SK-N-SH (cell line): ENCODE data around the gene SCNN1G. TPM values are rescaled to one million over a fixed set of nuclear protein-coding genes. Genes with fewer than 3 reads are reported as not detected.

Experiments used
- CTCF ChIA-PET: fragments of 300-600, 350-600 bp; formaldehyde crosslinking; extraction: SDS; loops from one replicate; lab custom pipeline; 2021; lab: Yijun Ruan, JAX
- POLR2A ChIA-PET: fragments of 350-600 bp; sonication (Branson Sonifier 250); formaldehyde crosslinking; extraction: SDS; loops from one replicate; lab custom pipeline; 2020; ENCODE audit warnings: antibody characterized with exemption, inconsistent platforms; lab: Yijun Ruan, JAX
- DNase-seq: peaks from one replicate; pipeline ENCODE4 v3.0.0; 2012
- H2AFZ ChIP-seq: fragments of 200-600 bp; sonication (generic); 2 replicates; pipeline ENCODE4 v1.8.1; 2016; ENCODE audit warnings: antibody characterized with exemption, mild to moderate bottlenecking, low read depth
- H3F3A ChIP-seq: fragments of 200-600 bp; sonication (generic); replicated peaks from 2 replicates; pipeline ENCODE3; 2016; ENCODE audit warnings: antibody characterized with exemption, mild to moderate bottlenecking; ENCODE audit not compliant: insufficient read depth
- H3K27ac ChIP-seq, 2 experiments: fragments of 200-500 bp in 1 of 2; fragments of 200-600 bp in 1 of 2; sonication (Bioruptor generic) in 1 of 2; sonication (generic), shearing (Covaris generic) in 1 of 2; 2 replicates each; pipeline versions ENCODE4 v1.5.1 to v1.6.1; 2014 to 2016; ENCODE audit warnings: low read depth in 2 of 2, inconsistent platforms in 1 of 2, low read length in 1 of 2, mild to moderate bottlenecking in 1 of 2, mixed read lengths in 1 of 2
- H3K27me3 ChIP-seq: fragments of 200-600 bp; sonication (generic), shearing (Covaris generic); 2 replicates; pipeline ENCODE4 v1.6.1; 2016; ENCODE audit warnings: mixed run types; ENCODE audit not compliant: insufficient read depth
- H3K36me3 ChIP-seq, 2 experiments: fragments of 200-500 bp in 1 of 2; fragments of 200-600 bp in 1 of 2; sonication (Bioruptor generic) in 1 of 2; sonication (generic) in 1 of 2; replicated peaks in 1 of 2; 2 replicates each; pipeline versions ENCODE3 to v1.5.1; 2014 to 2016; ENCODE audit warnings: low read length in 1 of 2, mild to moderate bottlenecking in 1 of 2; ENCODE audit not compliant: insufficient read depth in 2 of 2, control insufficient read depth in 1 of 2
- H3K4me1 ChIP-seq, 2 experiments: fragments of 200-500 bp in 1 of 2; fragments of 200-600 bp in 1 of 2; sonication (Bioruptor generic) in 1 of 2; sonication (generic), shearing (Covaris generic) in 1 of 2; 2 replicates each; pipeline versions ENCODE4 v1.5.1 to v1.6.1; 2014 to 2016; ENCODE audit warnings: low read depth in 1 of 2, low read length in 1 of 2, mixed run types in 1 of 2; ENCODE audit not compliant: insufficient read depth in 2 of 2, control insufficient read depth in 1 of 2
- H3K4me2 ChIP-seq: fragments of 200-600 bp; sonication (generic), shearing (Covaris generic); 2 replicates; pipeline ENCODE4 v1.6.1; 2017; ENCODE audit warnings: mixed run types
- H3K4me3 ChIP-seq, 2 experiments: fragments of 200-500 bp in 1 of 2; fragments of 200-600 bp in 1 of 2; sonication (Bioruptor generic) in 1 of 2; sonication (generic), shearing (Covaris generic) in 1 of 2; 2 replicates each; pipeline versions ENCODE4 v1.5.1 to v1.8.1; 2014 to 2016; ENCODE audit warnings: low read depth in 2 of 2, inconsistent platforms in 1 of 2, low read length in 1 of 2, mild to moderate bottlenecking in 1 of 2, mixed read lengths in 1 of 2, moderate library complexity in 1 of 2
- H3K79me2 ChIP-seq: fragments of 200-600 bp; sonication (generic); 2 replicates; pipeline ENCODE4 v1.8.1; 2017; ENCODE audit warnings: mild to moderate bottlenecking; ENCODE audit not compliant: insufficient read depth
- H3K9ac ChIP-seq: fragments of 200-600 bp; sonication (generic); 2 replicates; pipeline ENCODE4 v1.6.1; 2017; ENCODE audit warnings: mixed run types
- H3K9me2 ChIP-seq: fragments of 200-600 bp; sonication (generic); 2 replicates; pipeline ENCODE4 v1.6.1; 2017; ENCODE audit warnings: mixed run types
- H3K9me3 ChIP-seq: fragments of 200-600 bp; sonication (generic); 2 replicates; pipeline ENCODE4 v1.6.1; 2017; ENCODE audit warnings: mixed run types, mild to moderate bottlenecking, moderate library complexity
- H4K20me1 ChIP-seq: fragments of 200-600 bp; sonication (generic); 2 replicates; pipeline ENCODE4 v1.6.1; 2017; ENCODE audit warnings: mild to moderate bottlenecking, mixed run types; ENCODE audit not compliant: insufficient read depth
- CHD2 ChIP-seq: fragments of 150-350 bp; IDR thresholded peaks from 2 replicates; pipeline ENCODE4 v1.6.1; 2018; ENCODE audit warnings: low read length; ENCODE audit not compliant: partially characterized antibody
- FOSL2 ChIP-seq: IDR thresholded peaks from 2 replicates; pipeline ENCODE4 v1.4.0; 2012; ENCODE audit warnings: low read depth, mild to moderate bottlenecking, moderate library complexity, borderline replicate concordance
- FOXJ3 ChIP-seq: sonication (generic); formaldehyde crosslinking; IDR thresholded peaks from 2 replicates; pipeline ENCODE4 v1.5.1; 2020; ENCODE audit warnings: mild to moderate bottlenecking, missing genetic modification reagents
- FOXM1 ChIP-seq: IDR thresholded peaks from 2 replicates; pipeline ENCODE4 v1.4.0; 2012; ENCODE audit warnings: low read depth, mild to moderate bottlenecking
- GABPA ChIP-seq: IDR thresholded peaks from 2 replicates; pipeline ENCODE4 v1.4.0; 2012; ENCODE audit warnings: low read depth, mild to moderate bottlenecking
- GATA2 ChIP-seq: sonication (generic); formaldehyde crosslinking; IDR thresholded peaks from 2 replicates; pipeline ENCODE4 v1.5.0; 2020; ENCODE audit warnings: mild to moderate bottlenecking, missing genetic modification reagents
- POLR2AphosphoS5 ChIP-seq: IDR thresholded peaks from 2 replicates; pipeline ENCODE4 v1.6.1; 2012; ENCODE audit warnings: low read depth, low read length
- RCOR1 ChIP-seq: fragments of 150-350 bp; IDR thresholded peaks from 2 replicates; pipeline ENCODE4 v1.6.1; 2017; ENCODE audit warnings: antibody characterized with exemption, low read length
- RXRA ChIP-seq: IDR thresholded peaks from 2 replicates; pipeline ENCODE4 v1.4.0; 2012; ENCODE audit warnings: low read depth, mild to moderate bottlenecking, borderline replicate concordance
- TAF1 ChIP-seq: IDR thresholded peaks from 2 replicates; pipeline ENCODE4 v1.6.1; 2012; ENCODE audit warnings: low read depth, mild to moderate bottlenecking, low read length, moderate library complexity, borderline replicate concordance
- YY1 ChIP-seq: IDR thresholded peaks from 2 replicates; pipeline ENCODE4 v1.4.0; 2012; ENCODE audit warnings: low read depth, mild to moderate bottlenecking
- WGBS: methylation state at CpG from one replicate; pipeline ENCODE4 v1.1.6; 2017; ENCODE audit warnings: low lambda C conversion rate; 5-methylcytosine and 5-hydroxymethylcytosine counted together
- polyA plus RNA-seq, 3 experiments: library from polyadenylated mRNA; depleted of rRNA; stranded (reverse); fragments of >200 nt; gene quantifications; 2 replicates each; pipeline ENCODE4 v1.2.3, GENCODE V29; 2012
- TF ChIP-seq, protein P1 (sequence below): fragments of 150-350 bp; IDR thresholded peaks from 2 replicates; pipeline ENCODE4 v1.6.1; 2016; ENCODE audit warnings: mild to moderate bottlenecking, low read depth, low read length
- TF ChIP-seq, protein P2 (sequence below): IDR thresholded peaks from 2 replicates; pipeline ENCODE4 v1.4.0; 2012; ENCODE audit warnings: low read depth
- TF ChIP-seq, protein P3 (sequence below): IDR thresholded peaks from 2 replicates; pipeline ENCODE4 v1.4.0; 2012; ENCODE audit warnings: low read depth, borderline replicate concordance
- TF ChIP-seq, protein P4 (sequence below): fragments of 200-600 bp; sonication (generic); IDR thresholded peaks from 2 replicates; pipeline ENCODE4 v1.6.1; 2017; ENCODE audit warnings: antibody characterized with exemption, mild to moderate bottlenecking, moderate library complexity
- TF ChIP-seq, protein P5 (sequence below): IDR thresholded peaks from 2 replicates; pipeline ENCODE4; 2012

SCNN1G gene
- polyA plus RNA-seq, 1 of the 3 experiments (the other 2 are of a cell fraction): not detected

DNA sequence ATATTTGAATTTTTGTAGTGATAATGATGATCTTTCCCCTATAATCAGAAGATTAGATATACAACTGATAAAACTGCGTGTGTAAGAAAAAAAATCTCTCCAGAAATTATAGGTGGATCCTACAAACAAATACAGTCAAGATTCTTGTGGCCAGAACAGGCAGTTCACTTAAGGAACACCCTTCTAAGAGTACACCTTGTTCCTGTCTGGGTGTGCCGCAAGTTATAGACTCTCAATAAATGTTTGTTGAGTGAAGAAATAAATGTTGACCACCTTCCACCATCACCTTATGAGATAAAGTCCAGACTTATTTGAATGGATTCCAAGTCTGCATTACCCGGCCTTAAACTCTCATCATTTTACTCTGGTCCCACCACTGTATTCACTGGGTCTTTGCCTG, 73.9 kb downstream of the SCNN1G start:
- no peaks in the 10 kb centered on the region for H3F3A ChIP-seq
- no peaks in the 10 kb centered on the region for H3K27me3 ChIP-seq
- H3K27ac ChIP-seq: no peak overlapping the region
- WGBS: 34% methylated on average over 3 of the region's 3 CpGs
- no peaks in the 10 kb centered on the region for H4K20me1 ChIP-seq
- CTCF ChIA-PET: interaction anchor here (0.6 kb wide), 1 partner anchor 65 kb away, joined by 3 read pairs; no protein-coding TSS in a partner anchor
- H2AFZ ChIP-seq: no peak overlapping the region
- no peak for DNase-seq
- H3K4me2 ChIP-seq: no peak overlapping the region
- H3K9ac ChIP-seq: no peak overlapping the region
- no peaks in the 10 kb centered on the region for H3K79me2 ChIP-seq
- H3K4me1 ChIP-seq: no peaks in the 10 kb centered on the region
- H3K9me3 ChIP-seq: no peaks in the 10 kb centered on the region
- no peak overlapping the region for H3K4me3 ChIP-seq
- H3K9me2 ChIP-seq: no peaks in the 10 kb centered on the region
- POLR2A ChIA-PET: no interaction called here
- TF ChIP-seq, protein P1, sequence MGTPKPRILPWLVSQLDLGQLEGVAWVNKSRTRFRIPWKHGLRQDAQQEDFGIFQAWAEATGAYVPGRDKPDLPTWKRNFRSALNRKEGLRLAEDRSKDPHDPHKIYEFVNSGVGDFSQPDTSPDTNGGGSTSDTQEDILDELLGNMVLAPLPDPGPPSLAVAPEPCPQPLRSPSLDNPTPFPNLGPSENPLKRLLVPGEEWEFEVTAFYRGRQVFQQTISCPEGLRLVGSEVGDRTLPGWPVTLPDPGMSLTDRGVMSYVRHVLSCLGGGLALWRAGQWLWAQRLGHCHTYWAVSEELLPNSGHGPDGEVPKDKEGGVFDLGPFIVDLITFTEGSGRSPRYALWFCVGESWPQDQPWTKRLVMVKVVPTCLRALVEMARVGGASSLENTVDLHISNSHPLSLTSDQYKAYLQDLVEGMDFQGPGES: no peak
- TF ChIP-seq RXRA: no peak
- TF ChIP-seq, protein P2, sequence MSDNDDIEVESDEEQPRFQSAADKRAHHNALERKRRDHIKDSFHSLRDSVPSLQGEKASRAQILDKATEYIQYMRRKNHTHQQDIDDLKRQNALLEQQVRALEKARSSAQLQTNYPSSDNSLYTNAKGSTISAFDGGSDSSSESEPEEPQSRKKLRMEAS: no peak
- TF ChIP-seq, protein P3, sequence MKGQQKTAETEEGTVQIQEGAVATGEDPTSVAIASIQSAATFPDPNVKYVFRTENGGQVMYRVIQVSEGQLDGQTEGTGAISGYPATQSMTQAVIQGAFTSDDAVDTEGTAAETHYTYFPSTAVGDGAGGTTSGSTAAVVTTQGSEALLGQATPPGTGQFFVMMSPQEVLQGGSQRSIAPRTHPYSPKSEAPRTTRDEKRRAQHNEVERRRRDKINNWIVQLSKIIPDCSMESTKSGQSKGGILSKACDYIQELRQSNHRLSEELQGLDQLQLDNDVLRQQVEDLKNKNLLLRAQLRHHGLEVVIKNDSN: no peak
- no peak for TF ChIP-seq YY1
- no peak for TF ChIP-seq FOXJ3
- TF ChIP-seq GABPA: no peak
- TF ChIP-seq, protein P4, sequence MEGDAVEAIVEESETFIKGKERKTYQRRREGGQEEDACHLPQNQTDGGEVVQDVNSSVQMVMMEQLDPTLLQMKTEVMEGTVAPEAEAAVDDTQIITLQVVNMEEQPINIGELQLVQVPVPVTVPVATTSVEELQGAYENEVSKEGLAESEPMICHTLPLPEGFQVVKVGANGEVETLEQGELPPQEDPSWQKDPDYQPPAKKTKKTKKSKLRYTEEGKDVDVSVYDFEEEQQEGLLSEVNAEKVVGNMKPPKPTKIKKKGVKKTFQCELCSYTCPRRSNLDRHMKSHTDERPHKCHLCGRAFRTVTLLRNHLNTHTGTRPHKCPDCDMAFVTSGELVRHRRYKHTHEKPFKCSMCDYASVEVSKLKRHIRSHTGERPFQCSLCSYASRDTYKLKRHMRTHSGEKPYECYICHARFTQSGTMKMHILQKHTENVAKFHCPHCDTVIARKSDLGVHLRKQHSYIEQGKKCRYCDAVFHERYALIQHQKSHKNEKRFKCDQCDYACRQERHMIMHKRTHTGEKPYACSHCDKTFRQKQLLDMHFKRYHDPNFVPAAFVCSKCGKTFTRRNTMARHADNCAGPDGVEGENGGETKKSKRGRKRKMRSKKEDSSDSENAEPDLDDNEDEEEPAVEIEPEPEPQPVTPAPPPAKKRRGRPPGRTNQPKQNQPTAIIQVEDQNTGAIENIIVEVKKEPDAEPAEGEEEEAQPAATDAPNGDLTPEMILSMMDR: no peak
- TF ChIP-seq GATA2 (CRISPR knock-in tag): no peak
- TF ChIP-seq FOSL2: no peak
- TF ChIP-seq TAF1: no peak
- no peak for TF ChIP-seq POLR2AphosphoS5
- TF ChIP-seq CHD2: no peak
- no peak for TF ChIP-seq FOXM1
- TF ChIP-seq, protein P5, sequence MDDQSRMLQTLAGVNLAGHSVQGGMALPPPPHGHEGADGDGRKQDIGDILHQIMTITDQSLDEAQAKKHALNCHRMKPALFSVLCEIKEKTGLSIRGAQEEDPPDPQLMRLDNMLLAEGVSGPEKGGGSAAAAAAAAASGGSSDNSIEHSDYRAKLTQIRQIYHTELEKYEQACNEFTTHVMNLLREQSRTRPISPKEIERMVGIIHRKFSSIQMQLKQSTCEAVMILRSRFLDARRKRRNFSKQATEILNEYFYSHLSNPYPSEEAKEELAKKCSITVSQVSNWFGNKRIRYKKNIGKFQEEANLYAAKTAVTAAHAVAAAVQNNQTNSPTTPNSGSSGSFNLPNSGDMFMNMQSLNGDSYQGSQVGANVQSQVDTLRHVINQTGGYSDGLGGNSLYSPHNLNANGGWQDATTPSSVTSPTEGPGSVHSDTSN: no peak
- TF ChIP-seq RCOR1: no peak
- no peaks in the 10 kb centered on the region for H3K36me3 ChIP-seq
